ENCODE data around the gene UBASH3A. TPM values are rescaled to one million over a fixed set of nuclear protein-coding genes. Genes with fewer than 3 reads are reported as not detected.
A peak's percentile ranks its signal among the peaks of the same experiment; 100 is the strongest.

Gene UBASH3A
- total RNA-seq, 1 donor from 2014 or later = 86.0 TPM

GRCh38 chr21:42492201-42492600, 88.5 kb downstream of the UBASH3A start:
- Mint-ChIP-seq H3K27me3 (ENCODE audit: low read depth) (peaks cover 28% of the 10 kb centered on the region), H3K27ac (no peak overlapping the region), H3K4me1 (ENCODE audit: low read depth) (peaks cover 22% of the 10 kb centered on the region), H3K9me3 (peaks cover 6% of the 10 kb centered on the region), H3K4me3 (ENCODE audit: low read depth) (no peak overlapping the region), H3K36me3 (ENCODE audit: low read depth) (no peaks in the 10 kb centered on the region)
- no peak for DNase-seq (ENCODE audit: low spot score)
- intact Hi-C loops (cut with micrococcal nuclease) = no loop called here

DNA sequence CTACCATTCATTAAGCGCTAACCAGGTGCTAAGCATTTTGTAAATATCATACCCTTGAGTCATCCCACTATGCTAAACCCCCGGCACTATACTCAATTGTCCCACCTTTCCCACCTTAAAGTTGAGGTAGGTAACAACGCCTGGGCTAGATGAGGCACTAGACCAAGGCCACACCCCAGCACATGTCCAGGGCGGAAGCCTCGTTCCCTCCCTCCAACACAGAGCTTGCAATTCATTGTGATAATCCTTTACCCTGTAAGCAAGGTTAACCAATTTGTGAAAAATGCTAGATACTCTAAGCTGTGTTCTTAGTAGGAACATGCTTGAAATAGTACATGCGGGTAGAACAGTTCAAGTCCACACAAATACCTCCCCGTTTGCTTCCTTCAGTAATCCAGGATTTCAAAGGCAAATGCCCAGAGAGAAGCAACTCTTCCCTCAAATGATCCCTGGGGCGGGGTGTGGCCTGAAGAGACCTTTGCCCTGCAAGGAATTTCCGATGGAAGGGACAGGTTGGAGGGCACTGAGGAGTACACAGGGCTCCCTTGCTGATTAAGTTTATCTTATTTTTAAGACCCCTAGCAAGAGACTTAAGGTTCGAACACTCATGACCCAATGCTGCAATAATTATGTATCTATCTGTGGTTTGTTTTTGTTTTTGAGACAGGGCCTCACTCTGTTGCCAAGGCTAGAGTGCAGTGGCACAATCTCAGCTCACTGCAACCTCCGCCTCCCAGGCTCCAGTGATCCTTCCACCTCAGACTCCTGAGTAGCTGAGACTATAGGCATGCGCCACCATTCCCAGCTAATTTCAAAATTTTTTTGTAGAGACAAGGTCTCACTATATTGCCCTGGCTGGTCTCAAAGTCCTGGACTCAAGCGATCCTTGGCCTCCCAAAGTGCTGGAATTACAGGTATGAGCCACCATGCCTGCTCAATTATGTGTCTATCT, 89.7 kb downstream of the UBASH3A start:
- Mint-ChIP-seq H3K4me3 (ENCODE audit: low read depth) (no peak overlapping the region), H3K4me1 (ENCODE audit: low read depth) (peaks cover 23% of the 10 kb centered on the region), H3K27me3 (ENCODE audit: low read depth) (peaks cover 22% of the 10 kb centered on the region), H3K9me3 (peaks cover 6% of the 10 kb centered on the region), H3K27ac (no peak overlapping the region), H3K36me3 (ENCODE audit: low read depth) (no peaks in the 10 kb centered on the region)
- no peak for DNase-seq (ENCODE audit: low spot score)
- intact Hi-C loops (cut with micrococcal nuclease) = no loop called here

DNA sequence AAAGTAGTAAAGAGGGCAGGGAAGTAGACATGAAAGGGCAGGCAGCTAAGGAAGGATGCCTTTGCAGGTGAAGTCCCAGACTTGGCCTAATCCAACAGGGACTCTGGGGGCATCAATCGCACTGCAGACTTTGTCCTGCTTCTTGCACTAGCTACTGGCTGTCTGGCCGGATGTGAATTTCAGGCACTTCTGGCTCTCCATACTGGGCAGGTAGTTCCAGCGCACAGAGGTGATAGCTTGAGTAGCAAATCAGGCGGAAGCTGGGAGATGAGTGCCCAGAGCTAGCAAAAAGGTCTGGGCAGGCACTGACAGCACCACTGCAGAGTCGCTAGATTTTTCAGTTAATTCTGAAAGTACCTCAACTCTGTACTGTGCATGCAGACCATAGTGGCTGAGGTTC, 91.3 kb downstream of the UBASH3A start:
- DNase-seq (ENCODE audit: low spot score) = no peak
- Mint-ChIP-seq H3K27ac (no peak overlapping the region), H3K36me3 (ENCODE audit: low read depth) (no peaks in the 10 kb centered on the region), H3K27me3 (ENCODE audit: low read depth) (peaks cover 16% of the 10 kb centered on the region), H3K9me3 (no peaks in the 10 kb centered on the region), H3K4me3 (ENCODE audit: low read depth) (peak overlapping the region; percentile 89), H3K4me1 (ENCODE audit: low read depth) (peaks cover 24% of the 10 kb centered on the region)
- intact Hi-C loops (cut with micrococcal nuclease) = no loop called here

DNA sequence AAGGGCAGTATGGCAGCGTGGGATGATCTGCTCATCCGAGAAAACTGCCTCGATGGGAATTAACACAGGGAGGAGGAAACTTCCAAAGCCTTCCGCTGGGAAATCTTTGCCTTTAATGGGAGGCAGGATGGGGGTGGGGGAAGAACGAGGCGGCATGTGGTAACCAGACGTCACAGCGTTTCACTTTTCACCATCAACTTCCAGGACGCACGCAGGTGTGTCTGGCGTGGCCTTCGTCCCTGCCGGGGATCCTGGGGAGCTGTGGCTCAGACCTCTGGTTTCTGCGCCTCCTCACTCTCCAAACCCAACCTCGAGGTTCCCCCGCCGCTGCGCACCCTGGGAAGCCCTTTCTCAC, 92.0 kb downstream of the UBASH3A start:
- H3K4me3 Mint-ChIP-seq (ENCODE audit: low read depth) = peak overlapping the region; percentile 89

GRCh38 chr21:42496120-42496838, 92.6 kb downstream of the UBASH3A start, which contains the start of gene RSPH1:
TSS of gene RSPH1 (minus strand) at chr21:42496224. CDS start at chr21:42496186, 38 bp downstream.
- peak within 1 kb of the TSS; percentile 89 for H3K4me3 Mint-ChIP-seq (ENCODE audit: low read depth)
- peak; percentile 99 for DNase-seq (ENCODE audit: low spot score)
- H3K4me1 Mint-ChIP-seq (ENCODE audit: low read depth) = peaks cover 24% of the 10 kb centered on the region
- peaks cover 20% of the 10 kb centered on the region for H3K27me3 Mint-ChIP-seq (ENCODE audit: low read depth)
- H3K36me3 Mint-ChIP-seq (ENCODE audit: low read depth) = no peaks in the 10 kb centered on the region
- H3K9me3 Mint-ChIP-seq = no peaks in the 10 kb centered on the region
- peak within 1 kb of the TSS; percentile 62 for H3K27ac Mint-ChIP-seq
- intact Hi-C loops (cut with micrococcal nuclease) = loop anchor here (1.0 kb wide), 2 partner anchors 31 to 40 kb away; no protein-coding TSS in a partner anchor

More for the DNA sequence above, 92.0 kb downstream of the UBASH3A start:
- H3K27me3 Mint-ChIP-seq (ENCODE audit: low read depth) = peaks cover 20% of the 10 kb centered on the region
- H3K9me3 Mint-ChIP-seq = no peaks in the 10 kb centered on the region
- intact Hi-C loops (cut with micrococcal nuclease) = loop anchor here (1.0 kb wide), 2 partner anchors 32 to 39 kb away; no protein-coding TSS in a partner anchor
- peaks cover 24% of the 10 kb centered on the region for H3K4me1 Mint-ChIP-seq (ENCODE audit: low read depth)
- no peak overlapping the region for H3K27ac Mint-ChIP-seq
- H3K36me3 Mint-ChIP-seq (ENCODE audit: low read depth) = no peaks in the 10 kb centered on the region
- no peak for DNase-seq (ENCODE audit: low spot score)

DNA sequence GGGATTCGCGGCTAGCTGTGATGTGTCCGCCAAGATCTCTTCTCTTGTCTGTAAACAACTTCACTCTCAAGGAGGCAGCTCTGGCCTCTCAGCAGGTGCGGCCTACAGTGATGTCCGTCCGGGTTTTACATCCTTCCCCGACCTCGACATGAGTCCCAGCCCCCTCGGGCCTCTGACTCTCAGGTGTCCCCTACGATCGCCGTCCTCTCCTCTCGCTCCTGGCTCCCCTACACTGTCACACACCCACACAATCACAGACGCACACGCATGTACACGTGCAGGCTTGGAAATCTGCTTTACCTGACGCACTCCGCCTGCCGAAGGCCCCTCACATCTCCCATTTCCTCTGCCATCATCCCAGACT, 93.1 kb downstream of the UBASH3A start:
- Mint-ChIP-seq H3K9me3 (no peaks in the 10 kb centered on the region), H3K27ac (peak overlapping the region; percentile 62), H3K36me3 (ENCODE audit: low read depth) (no peaks in the 10 kb centered on the region), H3K4me3 (ENCODE audit: low read depth) (peak overlapping the region; percentile 89), H3K4me1 (ENCODE audit: low read depth) (peaks cover 24% of the 10 kb centered on the region), H3K27me3 (ENCODE audit: low read depth) (peaks cover 23% of the 10 kb centered on the region)
- no peak for DNase-seq (ENCODE audit: low spot score)
- intact Hi-C loops (cut with micrococcal nuclease) = loop anchor here (1.0 kb wide), 2 partner anchors 30 to 41 kb away; no protein-coding TSS in a partner anchor

Other genes starting within 250 kb of the UBASH3A start
- gene ABCG1, start 184.8 kb upstream of the UBASH3A start, total RNA-seq = 5.7 and 8.0 TPM in 2 replicates
- not detected in 2 replicates for gene TFF3, start 88.5 kb upstream of the UBASH3A start, total RNA-seq
- gene TFF2, start 52.9 kb upstream of the UBASH3A start, total RNA-seq = not detected in 2 replicates
- 0.48 and 0.51 TPM in 2 replicates for gene TFF1, start 37.4 kb upstream of the UBASH3A start, total RNA-seq
- gene TMPRSS3, start 7.8 kb upstream of the UBASH3A start, total RNA-seq = 81.0 and 88.1 TPM in 2 replicates
- gene RSPH1, start 92.3 kb downstream of the UBASH3A start, total RNA-seq = not detected in 2 replicates
- gene SLC37A1, start 110.0 kb downstream of the UBASH3A start, total RNA-seq = 21.6 and 22.3 TPM in 2 replicates
- gene PDE9A, start 249.7 kb downstream of the UBASH3A start, total RNA-seq = 16.6 and 17.5 TPM in 2 replicates

All from activated T-helper 2 cell treated with anti-CD3 and anti-CD28 coated beads, Interferon-gamma antibody, Interleukin-2, Interleukin-4, amounts not matched to agents 10 μg/mL and 5 μg/mL and 100 μg/mL, durations not matched to agents 14 hours and 24 hours and 36 hours (primary cell).